Trophoblast cell (in vitro differentiated cells and primary cell): ENCODE data around the gene PSMD13.
"Not testable (repeated sequence)": the region's sequence is repeated elsewhere in the genome, so short reads cannot be mapped to it uniquely, and the experiment has no call there.

Experiments
- DNase-seq, 2 donors: peaks; one replicate each; pipeline ENCODE4 v3.0.0-alpha.2; 2016
- H2AFZ ChIP-seq: 2 replicates; pipeline ENCODE4 v1.6.1; 2013; ENCODE audit warnings: low read length, moderate library complexity, mild to moderate bottlenecking; ENCODE audit not compliant: insufficient read depth, poor library complexity
- H2AK5ac ChIP-seq: 2 replicates; pipeline ENCODE4 v1.6.1; 2013; ENCODE audit warnings: mild to moderate bottlenecking, low read length
- H2BK120ac ChIP-seq: 2 replicates; pipeline ENCODE4 v1.6.1; 2013; ENCODE audit warnings: low read length, mild to moderate bottlenecking, moderate library complexity; ENCODE audit not compliant: insufficient read depth, poor library complexity
- H2BK12ac ChIP-seq: 2 replicates; pipeline ENCODE4 v1.6.1; 2013; ENCODE audit warnings: mild to moderate bottlenecking, low read length, moderate library complexity
- H2BK5ac ChIP-seq: 2 replicates; pipeline ENCODE4 v1.6.1; 2013; ENCODE audit warnings: low read length, low read depth, moderate library complexity, mild to moderate bottlenecking; ENCODE audit not compliant: poor library complexity
- H3K14ac ChIP-seq: 2 replicates; pipeline ENCODE4 v1.6.1; 2013; ENCODE audit warnings: mild to moderate bottlenecking, low read length
- H3K18ac ChIP-seq: 2 replicates; pipeline ENCODE4 v1.6.1; 2013; ENCODE audit warnings: mild to moderate bottlenecking, low read length
- H3K23ac ChIP-seq: 2 replicates; pipeline ENCODE4 v1.6.1; 2013; ENCODE audit warnings: low read length
- H3K27ac ChIP-seq: 2 replicates; pipeline ENCODE4 v1.5.1; 2013; ENCODE audit warnings: low read depth, mild to moderate bottlenecking, inconsistent platforms, low read length, moderate library complexity
- H3K27me3 ChIP-seq: 2 replicates; pipeline ENCODE4 v1.6.1; 2013; ENCODE audit warnings: inconsistent platforms, mild to moderate bottlenecking, low read length, moderate library complexity; ENCODE audit not compliant: insufficient read depth
- H3K36me3 ChIP-seq, 2 experiments: 1 replicate in 1 of 2; 2 replicates in 1 of 2; pipeline ENCODE4 v1.6.1; 2013; ENCODE audit warnings: low read length in 2 of 2, mild to moderate bottlenecking in 2 of 2, moderate library complexity in 1 of 2; ENCODE audit not compliant: insufficient read depth in 2 of 2, control insufficient read depth in 1 of 2
- H3K4ac ChIP-seq: 2 replicates; pipeline ENCODE4 v1.6.1; 2013; ENCODE audit warnings: low read depth, mild to moderate bottlenecking, low read length, moderate library complexity
- H3K4me1 ChIP-seq, 2 experiments: 1 replicate in 1 of 2; 2 replicates in 1 of 2; pipeline ENCODE4 v1.6.1; 2013; ENCODE audit warnings: low read length in 2 of 2, mild to moderate bottlenecking in 2 of 2, moderate library complexity in 1 of 2; ENCODE audit not compliant: insufficient read depth in 2 of 2, control insufficient read depth in 1 of 2
- H3K4me2 ChIP-seq: 2 replicates; pipeline ENCODE4 v1.6.1; 2013; ENCODE audit warnings: inconsistent platforms, mild to moderate bottlenecking, low read length, moderate library complexity
- H3K4me3 ChIP-seq: 2 replicates; pipeline ENCODE4 v1.5.1; 2013; ENCODE audit warnings: mild to moderate bottlenecking, low read depth, low read length, inconsistent platforms
- H3K79me1 ChIP-seq: one replicate; pipeline ENCODE4 v1.6.1; 2013; ENCODE audit warnings: low read length
- H3K79me2 ChIP-seq: 2 replicates; pipeline ENCODE4 v1.6.1; 2013; ENCODE audit warnings: low read length, mild to moderate bottlenecking; ENCODE audit not compliant: control insufficient read depth, insufficient read depth, poor library complexity
- H3K9ac ChIP-seq: 2 replicates; pipeline ENCODE4 v1.6.1; 2013; ENCODE audit warnings: mild to moderate bottlenecking, low read length
- H3K9me3 ChIP-seq: 2 replicates; pipeline ENCODE4 v1.6.1; 2013; ENCODE audit warnings: low read depth, mild to moderate bottlenecking, control low read depth, inconsistent platforms, low read length; ENCODE audit not compliant: insufficient read depth
- H4K12ac ChIP-seq: 2 replicates; pipeline ENCODE4 v1.6.1; 2013; ENCODE audit warnings: low read depth, mild to moderate bottlenecking, low read length, moderate library complexity
- H4K8ac ChIP-seq: 2 replicates; pipeline ENCODE4 v1.6.1; 2013; ENCODE audit warnings: low read depth, mild to moderate bottlenecking, low read length, moderate library complexity
- H4K91ac ChIP-seq: one replicate; pipeline ENCODE4 v1.6.1; 2013; ENCODE audit warnings: low read depth, mild to moderate bottlenecking, low read length, moderate library complexity
- WGBS: extraction: QIAGEN DNeasy Blood & Tissue Kit; methylation state at CpG from one replicate; pipeline ENCODE4 v1.1.7; 2013; ENCODE audit warnings: missing lambda C conversion rate; ENCODE audit not compliant: insufficient read length, insufficient coverage; ENCODE audit errors: extremely low coverage; 5-methylcytosine and 5-hydroxymethylcytosine counted together

PSMD13 gene

GRCh38 chr11:191490-192478 is 45.0 kb upstream of the PSMD13 start:
- not testable (repeated sequence) for H3K4me3 ChIP-seq, H3K27me3 ChIP-seq, H2BK120ac ChIP-seq, H3K9ac ChIP-seq, H3K4me2 ChIP-seq, H3K14ac ChIP-seq, H2AK5ac ChIP-seq, H4K12ac ChIP-seq, DNase-seq, H3K27ac ChIP-seq, H2BK5ac ChIP-seq, H2BK12ac ChIP-seq, H3K4ac ChIP-seq, H4K91ac ChIP-seq, H3K36me3 ChIP-seq, H2AFZ ChIP-seq, H3K23ac ChIP-seq, H3K4me1 ChIP-seq, H3K79me1 ChIP-seq, H3K18ac ChIP-seq, H3K9me3 ChIP-seq, H3K79me2 ChIP-seq, H4K8ac ChIP-seq
- WGBS = 100% methylated on average over 1 of the region's 8 CpGs

- not testable (repeated sequence) for H2AK5ac ChIP-seq, H3K23ac ChIP-seq, H3K4me1 ChIP-seq, H3K27ac ChIP-seq, H3K79me2 ChIP-seq, H4K91ac ChIP-seq, H3K9ac ChIP-seq, H4K12ac ChIP-seq, H3K9me3 ChIP-seq, H2BK120ac ChIP-seq, H3K4me3 ChIP-seq, H3K18ac ChIP-seq, H3K14ac ChIP-seq, H2BK12ac ChIP-seq, H3K4ac ChIP-seq, H3K79me1 ChIP-seq, H4K8ac ChIP-seq, DNase-seq, H2AFZ ChIP-seq, H3K27me3 ChIP-seq, H3K36me3 ChIP-seq, H2BK5ac ChIP-seq, H3K4me2 ChIP-seq
- WGBS = no CpG with 5 or more reads among the region's 11 CpGs
Observed at GRCh38 chr11:192674-193128, 44.1 kb upstream of the PSMD13 start, which contains the start of gene SCGB1C1. Gene SCGB1C1 (plus strand): TSS chr11:193078. CDS start chr11:193100, 22 bp downstream.

- not testable (repeated sequence) for H4K12ac ChIP-seq, H3K9me3 ChIP-seq, H3K4me3 ChIP-seq, H2AK5ac ChIP-seq, H3K14ac ChIP-seq, H3K27me3 ChIP-seq, H2BK12ac ChIP-seq, H3K27ac ChIP-seq, H3K18ac ChIP-seq, H3K79me1 ChIP-seq, H3K36me3 ChIP-seq, H3K4ac ChIP-seq, H2BK120ac ChIP-seq, DNase-seq, H2BK5ac ChIP-seq, H3K9ac ChIP-seq, H4K91ac ChIP-seq, H2AFZ ChIP-seq, H3K79me2 ChIP-seq, H3K23ac ChIP-seq, H3K4me1 ChIP-seq, H3K4me2 ChIP-seq, H4K8ac ChIP-seq
- no CpG with 5 or more reads among the region's 5 CpGs for WGBS
Observed at GRCh38 chr11:193481-193880, 43.3 kb upstream of the PSMD13 start.

GRCh38 chr11:196786-197731 is 39.7 kb upstream of the PSMD13 start:
- Histone ChIP-seq H3K4ac (no peak overlapping the region), H3K79me2 (no peaks in the 10 kb centered on the region), H2BK12ac (no peak overlapping the region), H3K9me3 (no peaks in the 10 kb centered on the region), H3K36me3 (peaks cover 6 to 7% of the 10 kb centered on the region in 2 experiments), H4K8ac (no peak overlapping the region), H2AK5ac (no peak overlapping the region), H4K12ac (no peak overlapping the region), H3K14ac (no peak overlapping the region), H3K9ac (no peak overlapping the region), H4K91ac (no peak overlapping the region), H2AFZ (no peak overlapping the region), H2BK5ac (no peak overlapping the region), H3K18ac (no peak overlapping the region), H3K4me2 (no peak overlapping the region), H3K27ac (no peak overlapping the region), H3K27me3 (no peaks in the 10 kb centered on the region), H3K4me1 (no peaks in the 10 kb centered on the region), H3K79me1 (no peaks in the 10 kb centered on the region), H3K4me3 (no peak overlapping the region), H2BK120ac (no peak overlapping the region), H3K23ac (no peak overlapping the region)
- WGBS = no CpG with 5 or more reads among the region's 23 CpGs
- DNase-seq = peak in 1 of 2 donors; percentile 17
